ENCODE results near the gene GGT6. TPM values are rescaled to one million over a fixed set of nuclear protein-coding genes. Genes with fewer than 3 reads are reported as not detected.

The GGT6 gene
- total RNA-seq, 2 experiments from 2014 or later, result not detected

DNA sequence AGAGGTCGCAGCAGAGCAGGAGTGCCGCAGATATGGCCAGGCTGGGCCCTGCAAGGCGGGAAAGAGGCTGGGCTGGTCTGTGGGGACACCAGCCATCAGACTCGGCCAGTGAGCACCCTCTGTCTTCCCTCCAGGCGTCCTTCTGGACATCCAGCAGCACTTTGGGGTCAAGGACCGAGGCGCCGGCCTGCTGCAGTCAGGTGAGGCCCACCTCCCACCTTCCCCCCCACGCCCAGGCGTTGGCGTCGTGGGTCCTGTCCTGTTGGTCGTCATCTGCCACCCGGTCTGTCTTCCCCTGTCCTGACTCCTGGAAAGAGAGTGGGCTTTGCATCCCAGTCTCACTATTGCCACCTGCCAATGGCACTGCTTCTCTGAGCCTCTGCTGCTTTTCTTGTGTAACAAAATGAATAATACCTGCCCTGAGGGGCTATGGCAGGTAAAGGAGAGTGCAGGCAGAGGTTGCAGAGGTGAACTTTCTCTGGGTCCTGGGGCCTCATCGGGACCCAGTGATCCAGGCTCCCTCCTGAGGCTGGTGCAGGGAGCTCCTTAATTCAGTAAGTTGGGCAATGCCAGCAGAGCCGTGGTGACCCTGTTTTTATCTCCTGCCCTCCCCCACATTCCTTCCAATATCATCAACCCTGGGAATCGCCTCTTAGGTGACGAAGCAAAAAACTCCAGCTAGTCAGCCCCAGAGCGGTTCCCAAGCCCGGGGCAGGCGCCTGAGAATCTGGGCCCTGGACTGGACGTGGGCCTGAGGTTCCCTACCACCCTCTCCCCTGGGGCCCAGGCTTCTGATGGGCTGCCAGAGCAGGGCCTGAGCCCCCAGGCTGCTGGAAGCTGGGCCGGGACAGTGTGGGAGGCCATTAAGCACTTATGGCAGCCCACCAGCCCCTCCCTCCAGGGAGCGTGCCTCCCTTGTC, 47.0 kb downstream of the GGT6 start:
- H3K9me3 Mint-ChIP-seq, result no peaks in the 10 kb centered on the region
- Histone ChIP-seq H3K27me3 (ENCODE audit: control insufficient read depth in 1 of 2, insufficient read depth in 2 of 2, low read length in 2 of 2) (no peaks in the 10 kb centered on the region), H3K27ac (ENCODE audit: low read depth in 1 of 2, low read length in 2 of 2) (no peak overlapping the region), H3K4me1 (ENCODE audit: insufficient read depth, low read length) (peaks cover 17% of the 10 kb centered on the region), H3K36me3 (ENCODE audit: insufficient read depth, low read length) (no peaks in the 10 kb centered on the region), H3K9me3 (ENCODE audit: control insufficient read depth in 1 of 2, insufficient read depth in 1 of 2, low read length in 2 of 2) (no peaks in the 10 kb centered on the region), H3K4me3 (ENCODE audit: low read length) (no peak overlapping the region)
- H3K4me1 Mint-ChIP-seq (ENCODE audit: low read depth), result peaks cover 14% of the 10 kb centered on the region
- H3K27ac Mint-ChIP-seq, result no peak overlapping the region
- POLR2A ChIA-PET, result no interaction called here
- H3K27me3 Mint-ChIP-seq, result no peaks in the 10 kb centered on the region
- intact Hi-C loops (cut with DNase I, micrococcal nuclease), result no loop called here
- DNase-seq (no peak), ATAC-seq (ENCODE audit: poor library complexity) (no peak)
- CTCF ChIA-PET, result no interaction called here
- no peak overlapping the region for H3K4me3 Mint-ChIP-seq
- H3K36me3 Mint-ChIP-seq (ENCODE audit: low read depth), result no peaks in the 10 kb centered on the region
- TF ChIP-seq, protein P1, sequence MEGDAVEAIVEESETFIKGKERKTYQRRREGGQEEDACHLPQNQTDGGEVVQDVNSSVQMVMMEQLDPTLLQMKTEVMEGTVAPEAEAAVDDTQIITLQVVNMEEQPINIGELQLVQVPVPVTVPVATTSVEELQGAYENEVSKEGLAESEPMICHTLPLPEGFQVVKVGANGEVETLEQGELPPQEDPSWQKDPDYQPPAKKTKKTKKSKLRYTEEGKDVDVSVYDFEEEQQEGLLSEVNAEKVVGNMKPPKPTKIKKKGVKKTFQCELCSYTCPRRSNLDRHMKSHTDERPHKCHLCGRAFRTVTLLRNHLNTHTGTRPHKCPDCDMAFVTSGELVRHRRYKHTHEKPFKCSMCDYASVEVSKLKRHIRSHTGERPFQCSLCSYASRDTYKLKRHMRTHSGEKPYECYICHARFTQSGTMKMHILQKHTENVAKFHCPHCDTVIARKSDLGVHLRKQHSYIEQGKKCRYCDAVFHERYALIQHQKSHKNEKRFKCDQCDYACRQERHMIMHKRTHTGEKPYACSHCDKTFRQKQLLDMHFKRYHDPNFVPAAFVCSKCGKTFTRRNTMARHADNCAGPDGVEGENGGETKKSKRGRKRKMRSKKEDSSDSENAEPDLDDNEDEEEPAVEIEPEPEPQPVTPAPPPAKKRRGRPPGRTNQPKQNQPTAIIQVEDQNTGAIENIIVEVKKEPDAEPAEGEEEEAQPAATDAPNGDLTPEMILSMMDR (IDR thresholded peaks at IDR 0.05), result no peak

DNA sequence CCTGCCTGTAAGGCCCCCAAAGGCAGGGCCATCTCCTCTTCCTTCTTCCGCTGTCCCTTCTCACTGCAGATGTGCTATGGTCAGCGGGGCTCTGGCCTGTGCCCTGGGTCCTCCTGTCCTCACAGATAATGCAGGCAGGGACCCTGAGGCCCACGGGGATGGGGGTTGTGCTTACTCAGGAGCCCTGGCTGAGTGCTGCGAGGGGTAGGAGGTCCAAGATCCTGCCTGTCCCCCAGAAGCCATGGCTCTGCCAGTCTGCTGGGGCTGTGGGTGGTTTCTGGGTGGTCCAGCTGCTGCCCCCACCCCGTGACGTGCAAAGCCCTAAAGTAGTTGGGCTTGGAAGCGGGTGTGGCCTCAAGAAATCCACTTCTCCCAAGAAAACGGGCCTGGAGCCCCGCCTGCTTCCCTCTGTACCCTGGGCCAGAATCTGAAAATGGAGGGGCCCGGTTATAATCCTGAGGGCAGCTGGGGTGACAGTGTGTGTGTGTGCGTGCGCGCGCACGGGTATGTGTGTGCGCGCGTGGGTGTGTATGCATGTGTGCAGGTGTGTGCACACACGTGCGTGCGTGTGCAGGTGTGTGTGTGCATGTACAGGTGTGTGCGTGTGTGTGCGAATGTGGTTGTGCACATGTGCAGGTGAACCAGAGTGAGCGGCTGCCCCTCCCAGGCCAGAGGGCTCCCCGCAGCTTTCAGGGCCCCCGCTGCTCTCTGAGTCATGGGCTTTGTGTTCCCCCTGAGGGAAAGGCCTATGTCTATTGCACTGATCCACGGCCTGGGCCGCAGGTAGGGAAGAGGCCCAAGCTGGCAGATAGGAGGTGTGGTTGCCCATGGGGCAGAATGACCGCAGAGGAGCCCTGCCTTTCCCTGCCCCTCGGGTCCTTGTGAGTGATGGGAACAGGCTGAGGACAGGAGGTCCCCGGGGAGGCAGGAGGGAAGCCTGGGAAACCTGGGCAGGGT, 47.9 kb downstream of the GGT6 start:
- TF ChIP-seq, protein P1 (IDR thresholded peaks at IDR 0.05), result no peak
- H3K9me3 ChIP-seq (ENCODE audit: control insufficient read depth in 1 of 2, insufficient read depth in 1 of 2, low read length in 2 of 2), result no peaks in the 10 kb centered on the region
- H3K27me3 ChIP-seq (ENCODE audit: control insufficient read depth in 1 of 2, insufficient read depth in 2 of 2, low read length in 2 of 2), result no peaks in the 10 kb centered on the region
- H3K4me1 ChIP-seq (ENCODE audit: insufficient read depth, low read length), result peaks cover 17% of the 10 kb centered on the region
- H3K4me3 ChIP-seq (ENCODE audit: low read length), result no peak overlapping the region
- ATAC-seq (ENCODE audit: poor library complexity) (no peak), DNase-seq (no peak)
- intact Hi-C loops (cut with DNase I, micrococcal nuclease), result no loop called here
- CTCF ChIA-PET, result no interaction called here
- Mint-ChIP-seq H3K4me3 (no peak overlapping the region), H3K4me1 (ENCODE audit: low read depth) (peaks cover 16% of the 10 kb centered on the region), H3K27me3 (no peaks in the 10 kb centered on the region), H3K36me3 (ENCODE audit: low read depth) (no peaks in the 10 kb centered on the region), H3K27ac (no peak overlapping the region), H3K9me3 (no peaks in the 10 kb centered on the region)
- H3K27ac ChIP-seq (ENCODE audit: low read depth in 1 of 2, low read length in 2 of 2), result no peak overlapping the region
- POLR2A ChIA-PET, result no interaction called here
- no peaks in the 10 kb centered on the region for H3K36me3 ChIP-seq (ENCODE audit: insufficient read depth, low read length)

GRCh38 chr17:4511199-4511932, 49.0 kb downstream of the GGT6 start:
- Mint-ChIP-seq H3K9me3 (no peaks in the 10 kb centered on the region), H3K27me3 (no peaks in the 10 kb centered on the region), H3K4me3 (no peak overlapping the region), H3K36me3 (ENCODE audit: low read depth) (no peaks in the 10 kb centered on the region), H3K27ac (no peak overlapping the region), H3K4me1 (ENCODE audit: low read depth) (peaks cover 18% of the 10 kb centered on the region)
- ATAC-seq (ENCODE audit: poor library complexity), result no peak
- ChIA-PET POLR2A (interaction anchor here (0.7 kb wide), 1 partner anchor 31 kb away, joined by 3 read pairs; no protein-coding TSS in a partner anchor), CTCF (no interaction called here)
- DNase-seq, result no peak
- intact Hi-C loops (cut with DNase I, micrococcal nuclease), result no loop called here
- TF ChIP-seq, protein P1 (IDR thresholded peaks at IDR 0.05), result no peak
- H3K4me1 ChIP-seq (ENCODE audit: insufficient read depth, low read length), result peaks cover 17% of the 10 kb centered on the region
- no peaks in the 10 kb centered on the region for H3K27me3 ChIP-seq (ENCODE audit: control insufficient read depth in 1 of 2, insufficient read depth in 2 of 2, low read length in 2 of 2)
- H3K9me3 ChIP-seq (ENCODE audit: control insufficient read depth in 1 of 2, insufficient read depth in 1 of 2, low read length in 2 of 2), result no peaks in the 10 kb centered on the region
- H3K27ac ChIP-seq (ENCODE audit: low read depth in 1 of 2, low read length in 2 of 2), result no peak overlapping the region
- no peaks in the 10 kb centered on the region for H3K36me3 ChIP-seq (ENCODE audit: insufficient read depth, low read length)
- no peak overlapping the region for H3K4me3 ChIP-seq (ENCODE audit: low read length)

All from CD4-positive, alpha-beta T cell (primary cell).